Left lung (tissue), 10 donors: Measurements from ENCODE around the gene PPARA. TPM values are rescaled to one million over a fixed set of nuclear protein-coding genes. Genes with fewer than 3 reads are reported as not detected.
A peak's percentile ranks its signal among the peaks of the same experiment; 100 is the strongest.

Experiments
- ATAC-seq: fragments of 200-7000 bp; cut with Tn5 transposase; one replicate; pipeline ENCODE4 v1.9.1; 2020; ENCODE audit warnings: moderate library complexity
- DNase-seq, 4 donors: peaks; one replicate each; pipeline ENCODE4 v3.0.0-alpha.2; 2013 to 2020
- H3K27ac ChIP-seq, 2 donors: fragments of 200-600 bp; sonication (generic) in 1 of 2; one replicate each; pipeline versions ENCODE4 v1.5.0 to v1.8.0; 2020 to 2021
- H3K27me3 ChIP-seq, 2 donors: fragments of 200-600 bp; sonication (generic) in 1 of 2; one replicate each; pipeline versions ENCODE4 v1.5.0 to v1.8.0; 2020 to 2021
- H3K36me3 ChIP-seq, 2 donors: fragments of 200-600 bp; sonication (generic) in 1 of 2; one replicate each; pipeline versions ENCODE4 v1.5.0 to v1.8.0; 2020 to 2021
- H3K4me1 ChIP-seq, 2 donors: fragments of 200-600 bp; one replicate each; pipeline ENCODE4 v1.8.0; 2021
- H3K4me3 ChIP-seq, 2 donors: fragments of 200-600 bp; sonication (generic) in 1 of 2; one replicate each; pipeline versions ENCODE4 v1.5.0 to v1.8.0; 2020 to 2021; ENCODE audit warnings: mild to moderate bottlenecking in 1 of 2
- H3K9me3 ChIP-seq, 2 donors: fragments of 200-600 bp; sonication (generic) in 1 of 2; one replicate each; pipeline versions ENCODE4 v1.5.0 to v1.8.0; 2020 to 2021
- intact Hi-C, 2 donors: fragments of 100-400 bp; cut with DNase I; formaldehyde crosslinking; loops; one replicate each; pipeline versions ENCODE4 v1.11.2 to v1.14.2; 2022
- polyA plus RNA-seq, 6 donors: library from polyadenylated mRNA; unstranded; fragments of 120-200 nt; gene quantifications; one replicate each; pipeline ENCODE4 v1.2.1, GENCODE V29; 2013; ENCODE audit not compliant: insufficient read length in 6 of 6
- total RNA-seq, 2 donors: library from RNA; stranded (reverse); fragmentation: NEBNext Ultra II Directional; extraction: Animal tissue kit (Norgen Biotek cat#: 25700); gene quantifications; one replicate each; pipeline ENCODE4 v1.2.1, GENCODE V29; 2021
- TF ChIP-seq, protein P1 (sequence below), 2 donors: fragments of 200-600 bp; sonication (generic) in 1 of 2; IDR thresholded peaks; one replicate each; pipeline versions ENCODE4 v1.5.0 to v1.8.0; 2021; ENCODE audit warnings: antibody characterized with exemption in 2 of 2
- donor health status: DM: no; HTN: yes; CAD: no.
- donor health status: DM: no; HTN: no; CAD: no.

Gene PPARA
- total and polyA plus RNA-seq, 8 donors = 13.8 to 22.3 (median 15.8) TPM

- H3K27ac ChIP-seq = no peak overlapping the region
- peaks cover 0 to 26% of the 10 kb centered on the region in 2 donors for H3K4me1 ChIP-seq
- DNase-seq = no peak
- no peaks in the 10 kb centered on the region for H3K9me3 ChIP-seq
- no peak for ATAC-seq
- H3K4me3 ChIP-seq = no peak overlapping the region
- TF ChIP-seq, protein P1, sequence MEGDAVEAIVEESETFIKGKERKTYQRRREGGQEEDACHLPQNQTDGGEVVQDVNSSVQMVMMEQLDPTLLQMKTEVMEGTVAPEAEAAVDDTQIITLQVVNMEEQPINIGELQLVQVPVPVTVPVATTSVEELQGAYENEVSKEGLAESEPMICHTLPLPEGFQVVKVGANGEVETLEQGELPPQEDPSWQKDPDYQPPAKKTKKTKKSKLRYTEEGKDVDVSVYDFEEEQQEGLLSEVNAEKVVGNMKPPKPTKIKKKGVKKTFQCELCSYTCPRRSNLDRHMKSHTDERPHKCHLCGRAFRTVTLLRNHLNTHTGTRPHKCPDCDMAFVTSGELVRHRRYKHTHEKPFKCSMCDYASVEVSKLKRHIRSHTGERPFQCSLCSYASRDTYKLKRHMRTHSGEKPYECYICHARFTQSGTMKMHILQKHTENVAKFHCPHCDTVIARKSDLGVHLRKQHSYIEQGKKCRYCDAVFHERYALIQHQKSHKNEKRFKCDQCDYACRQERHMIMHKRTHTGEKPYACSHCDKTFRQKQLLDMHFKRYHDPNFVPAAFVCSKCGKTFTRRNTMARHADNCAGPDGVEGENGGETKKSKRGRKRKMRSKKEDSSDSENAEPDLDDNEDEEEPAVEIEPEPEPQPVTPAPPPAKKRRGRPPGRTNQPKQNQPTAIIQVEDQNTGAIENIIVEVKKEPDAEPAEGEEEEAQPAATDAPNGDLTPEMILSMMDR (IDR thresholded peaks at IDR 0.05) = no peak
- peaks cover 0 to 88% of the 10 kb centered on the region in 2 donors for H3K36me3 ChIP-seq
- intact Hi-C loops = no loop called here
- H3K27me3 ChIP-seq = no peaks in the 10 kb centered on the region
These were observed 135.7 kb downstream of the PPARA start for GRCh38 chr22:46286006-46286405.

GRCh38 chr22:46286941-46287872 lies 136.9 kb downstream of the PPARA start:
- intact Hi-C loops = no loop called here
- TF ChIP-seq, protein P1 (IDR thresholded peaks at IDR 0.05) = no peak
- DNase-seq (no peak), ATAC-seq (no peak)
- H3K27me3 ChIP-seq = no peaks in the 10 kb centered on the region
- H3K27ac ChIP-seq = peak overlapping the region in 1 of 2 donors; percentile 78
- peak overlapping the region in 1 of 2 donors; percentile 28 for H3K4me3 ChIP-seq
- peaks cover 0 to 24% of the 10 kb centered on the region in 2 donors for H3K4me1 ChIP-seq
- H3K9me3 ChIP-seq = peaks cover 0 to 7% of the 10 kb centered on the region in 2 donors
- peaks cover 0 to 88% of the 10 kb centered on the region in 2 donors for H3K36me3 ChIP-seq

- peaks cover 0 to 88% of the 10 kb centered on the region in 2 donors for H3K36me3 ChIP-seq
- H3K9me3 ChIP-seq = peaks cover 0 to 7% of the 10 kb centered on the region in 2 donors
- peak overlapping the region; percentile 14 to 78 for H3K27ac ChIP-seq
- TF ChIP-seq, protein P1 (IDR thresholded peaks at IDR 0.05) = no peak
- peaks cover 0 to 27% of the 10 kb centered on the region in 2 donors for H3K4me1 ChIP-seq
- peak overlapping the region in 1 of 2 donors; percentile 28 for H3K4me3 ChIP-seq
- intact Hi-C loops = no loop called here
- no peaks in the 10 kb centered on the region for H3K27me3 ChIP-seq
- peak in 2 of 4 donors; percentile 20 to 89 for DNase-seq
- ATAC-seq = peak; percentile 36
These were observed 137.8 kb downstream of the PPARA start for GRCh38 chr22:46287873-46288751.

DNA sequence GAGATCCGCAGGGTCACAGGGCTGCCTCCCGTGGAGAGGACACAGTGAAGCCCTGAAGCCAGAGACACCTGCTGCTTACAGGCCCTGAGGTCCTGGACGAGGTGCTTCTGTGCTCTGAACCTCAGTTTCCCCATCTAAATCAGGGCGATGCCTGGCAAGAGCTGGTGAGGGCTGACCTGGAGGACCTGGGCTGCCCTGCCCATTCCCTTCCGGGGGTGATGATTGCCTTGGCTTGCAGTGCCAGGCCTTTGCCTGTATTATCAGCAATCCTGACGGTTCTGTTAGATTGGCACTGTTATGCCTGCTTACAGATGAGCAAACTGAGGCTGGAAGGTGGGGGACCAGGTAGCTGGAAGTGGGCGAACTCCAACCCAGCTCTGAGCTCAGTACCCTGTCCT lies 138.5 kb downstream of the PPARA start:
- no peak for ATAC-seq
- H3K4me3 ChIP-seq = peak overlapping the region in 1 of 2 donors; percentile 28
- peaks cover 0 to 34% of the 10 kb centered on the region in 2 donors for H3K4me1 ChIP-seq
- no peaks in the 10 kb centered on the region for H3K27me3 ChIP-seq
- peaks cover 0 to 87% of the 10 kb centered on the region in 2 donors for H3K36me3 ChIP-seq
- intact Hi-C loops = no loop called here
- DNase-seq = no peak
- peak overlapping the region in 1 of 2 donors; percentile 78 for H3K27ac ChIP-seq
- TF ChIP-seq, protein P1 (IDR thresholded peaks at IDR 0.05) = no peak
- peaks cover 0 to 7% of the 10 kb centered on the region in 2 donors for H3K9me3 ChIP-seq
